COLO668 (cell line): ENCODE measurements around the gene SBK1.
A peak's percentile ranks its signal among the peaks of the same experiment; 100 is the strongest.

Source experiments
- DNase-seq: peaks from one replicate; lab custom pipeline; 2025; ENCODE audit not compliant: unreplicated experiment; lab: John Stamatoyannopoulos, UW

SBK1 gene

GRCh38 chr16:28303132-28303531, 10.8 kb downstream of the SBK1 start:
- DNase-seq, result no peak

DNA sequence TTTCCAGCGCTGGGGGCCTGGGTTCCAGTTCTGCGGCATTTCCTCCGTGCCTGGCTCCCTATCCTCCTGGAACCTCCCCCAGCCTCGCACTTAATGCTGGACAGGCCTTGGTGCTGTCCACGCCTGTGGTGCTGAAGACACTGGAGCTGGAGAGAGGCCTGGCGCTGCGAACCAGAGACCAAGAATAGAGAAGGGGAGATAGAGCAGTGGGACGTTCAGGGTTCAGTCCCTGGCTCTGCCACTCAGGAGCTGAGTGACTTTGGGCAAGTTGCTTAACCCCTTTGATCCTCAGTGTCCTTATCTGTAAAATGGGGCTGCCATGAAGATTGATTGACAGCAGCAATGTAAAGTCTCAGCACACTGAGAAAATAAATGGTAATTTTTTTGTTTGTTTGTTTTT, 11.9 kb downstream of the SBK1 start:
- DNase-seq, result no peak

GRCh38 chr16:28307936-28308335, 15.6 kb downstream of the SBK1 start:
- no peak for DNase-seq

DNA sequence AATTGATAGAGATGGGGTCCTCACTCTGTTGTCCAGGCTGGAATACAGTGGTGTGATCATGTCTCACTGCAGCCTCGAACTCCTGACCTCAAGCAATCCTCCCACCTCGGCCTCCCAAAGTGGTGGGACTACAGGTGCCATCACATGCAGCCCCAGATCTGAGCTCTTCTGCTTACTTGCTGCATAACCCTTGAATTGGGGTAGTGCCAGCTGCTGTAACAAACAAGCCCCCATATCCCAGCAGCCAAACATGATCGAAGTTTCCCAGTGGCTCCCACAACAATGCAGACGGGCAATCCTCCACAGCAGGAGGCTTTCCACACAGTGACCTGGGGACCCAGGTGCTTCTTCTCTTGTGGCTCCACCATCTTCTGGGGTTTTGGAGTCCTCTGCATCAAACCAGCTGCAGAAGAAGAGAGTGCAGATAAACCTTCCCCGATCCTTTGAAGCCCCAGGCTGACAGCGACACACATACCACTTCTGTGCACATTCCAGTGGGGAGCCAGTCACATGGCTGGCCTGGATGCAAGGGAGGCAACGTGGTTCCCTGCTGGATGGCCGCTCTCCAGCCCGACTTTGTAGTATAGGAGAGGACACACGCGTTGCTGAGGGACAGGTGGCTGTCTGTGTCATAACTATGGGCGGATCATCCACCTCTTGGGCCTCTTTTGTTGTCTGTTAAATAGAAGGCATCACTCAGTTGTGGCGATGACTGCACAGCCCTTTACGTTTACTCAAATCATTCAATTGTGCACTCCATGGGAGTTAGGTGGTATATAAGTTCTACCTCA, 16.7 kb downstream of the SBK1 start:
- DNase-seq, result peak; percentile 6

- DNase-seq, result no peak
These were observed 17.5 kb downstream of the SBK1 start for GRCh38 chr16:28309811-28310311.

- no peak for DNase-seq
These were observed 18.5 kb downstream of the SBK1 start for GRCh38 chr16:28310796-28311195.

- no peak for DNase-seq
These were observed 19.1 kb downstream of the SBK1 start for GRCh38 chr16:28311413-28311812.

- DNase-seq, result no peak
These were observed 19.6 kb downstream of the SBK1 start for GRCh38 chr16:28311913-28312312.

DNA sequence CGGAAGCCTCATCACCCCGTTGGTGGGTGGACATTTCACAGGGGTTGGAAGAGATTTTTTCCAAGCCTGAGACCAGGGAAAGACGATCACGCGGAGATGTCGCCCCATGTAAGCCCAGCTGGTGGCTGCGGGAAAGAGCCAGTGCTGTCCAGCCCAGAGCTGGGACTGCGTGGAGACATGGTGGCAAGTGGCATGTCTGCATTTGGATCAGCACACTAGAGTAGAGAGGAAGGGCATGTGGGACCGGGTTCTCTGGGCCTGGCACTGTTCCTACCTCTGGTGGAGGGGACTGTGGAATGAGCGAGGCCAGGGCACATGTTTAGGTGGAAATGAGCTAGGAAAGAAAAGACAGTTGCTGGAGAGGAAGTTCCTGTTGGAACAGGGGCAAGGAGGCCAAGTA, 20.0 kb downstream of the SBK1 start:
- no peak for DNase-seq

DNA sequence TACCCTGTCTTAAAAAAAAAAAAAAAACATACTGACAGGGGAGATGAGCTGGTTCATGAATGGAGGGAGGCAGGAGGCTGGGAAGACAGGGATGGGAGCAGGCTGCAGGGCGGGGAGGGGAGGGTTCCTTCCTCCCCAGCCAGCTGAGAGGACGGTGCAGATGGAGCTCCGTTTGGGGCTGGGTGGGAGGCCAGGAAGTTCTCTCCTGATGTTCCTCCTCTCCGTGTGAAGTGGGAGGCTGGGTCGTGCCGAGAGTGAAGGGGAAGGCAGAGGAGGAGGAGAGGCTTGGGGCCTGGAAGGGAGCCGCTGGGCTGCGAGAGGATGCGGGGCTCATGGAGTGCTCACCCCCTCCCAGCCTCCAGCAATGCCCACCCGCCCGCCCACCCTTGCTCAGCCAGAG, 21.3 kb downstream of the SBK1 start:
- no peak for DNase-seq

DNA sequence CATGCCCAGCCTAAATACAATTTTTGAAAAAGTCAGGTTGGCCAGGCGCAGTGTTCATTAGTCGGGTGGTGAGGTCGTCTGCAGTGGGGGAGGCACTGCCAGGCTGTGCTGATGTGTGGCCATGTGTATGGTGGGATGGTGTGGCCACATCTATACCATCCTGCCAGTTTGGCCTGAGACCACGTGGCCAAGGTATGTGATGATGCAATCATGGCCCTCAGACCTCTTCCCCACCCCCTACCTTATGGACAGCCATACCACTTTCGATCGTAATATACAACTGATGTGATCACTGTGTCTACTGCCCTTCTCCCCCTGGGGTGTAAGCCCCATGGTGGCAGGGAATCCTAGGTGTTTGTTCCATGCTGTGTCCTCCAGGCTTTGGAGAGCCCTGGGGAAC, 23.7 kb downstream of the SBK1 start:
- DNase-seq, result no peak

- DNase-seq, result peak; percentile 34
These were observed 24.9 kb downstream of the SBK1 start for GRCh38 chr16:28317040-28317880.

GRCh38 chr16:28318042-28318744, 25.9 kb downstream of the SBK1 start:
- DNase-seq, result no peak

DNA sequence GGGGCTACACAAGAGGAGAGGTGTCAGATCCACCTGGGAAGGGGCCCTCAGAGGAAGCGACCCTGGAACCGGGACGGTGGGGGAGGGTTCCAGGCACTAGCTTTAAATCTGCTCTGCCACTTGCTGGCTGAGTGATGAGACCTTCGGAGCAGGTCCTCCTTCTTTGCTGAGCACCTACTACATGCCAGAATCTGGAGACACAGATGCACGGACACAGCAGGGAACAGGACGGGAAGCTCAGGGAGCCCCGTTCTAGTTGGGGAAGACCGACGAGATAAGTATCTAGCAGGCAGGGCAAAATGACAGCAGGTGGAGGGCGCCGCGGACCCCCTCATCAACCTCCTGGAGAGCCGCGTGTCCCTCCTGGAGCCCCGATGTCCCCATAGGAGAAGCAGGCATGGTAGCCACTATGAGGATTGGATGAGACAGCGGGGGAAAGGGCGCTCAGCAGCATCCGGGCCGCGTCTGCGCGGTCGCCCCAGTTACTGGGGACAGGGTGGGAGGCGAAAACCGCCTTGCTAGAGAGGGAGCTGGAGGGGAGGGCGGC, 27.2 kb downstream of the SBK1 start:
- DNase-seq, result no peak

DNA sequence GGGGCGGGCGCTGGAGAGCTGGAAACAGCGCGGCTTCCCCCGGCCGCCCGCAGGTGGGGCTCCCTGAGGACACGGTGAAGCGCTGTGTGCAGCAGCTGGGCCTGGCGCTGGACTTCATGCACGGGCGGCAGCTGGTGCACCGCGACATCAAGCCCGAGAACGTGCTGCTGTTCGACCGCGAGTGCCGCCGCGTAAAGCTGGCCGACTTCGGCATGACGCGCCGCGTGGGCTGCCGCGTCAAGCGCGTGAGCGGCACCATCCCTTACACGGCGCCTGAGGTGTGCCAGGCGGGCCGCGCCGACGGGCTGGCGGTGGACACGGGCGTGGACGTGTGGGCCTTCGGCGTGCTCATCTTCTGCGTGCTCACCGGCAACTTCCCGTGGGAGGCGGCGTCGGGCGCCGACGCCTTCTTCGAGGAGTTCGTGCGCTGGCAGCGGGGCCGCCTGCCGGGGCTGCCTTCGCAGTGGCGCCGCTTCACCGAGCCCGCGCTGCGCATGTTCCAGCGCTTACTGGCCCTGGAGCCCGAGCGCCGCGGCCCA, 27.8 kb downstream of the SBK1 start:
- DNase-seq, result no peak

- DNase-seq, result no peak
These were observed 28.4 kb downstream of the SBK1 start for GRCh38 chr16:28320741-28321140.

DNA sequence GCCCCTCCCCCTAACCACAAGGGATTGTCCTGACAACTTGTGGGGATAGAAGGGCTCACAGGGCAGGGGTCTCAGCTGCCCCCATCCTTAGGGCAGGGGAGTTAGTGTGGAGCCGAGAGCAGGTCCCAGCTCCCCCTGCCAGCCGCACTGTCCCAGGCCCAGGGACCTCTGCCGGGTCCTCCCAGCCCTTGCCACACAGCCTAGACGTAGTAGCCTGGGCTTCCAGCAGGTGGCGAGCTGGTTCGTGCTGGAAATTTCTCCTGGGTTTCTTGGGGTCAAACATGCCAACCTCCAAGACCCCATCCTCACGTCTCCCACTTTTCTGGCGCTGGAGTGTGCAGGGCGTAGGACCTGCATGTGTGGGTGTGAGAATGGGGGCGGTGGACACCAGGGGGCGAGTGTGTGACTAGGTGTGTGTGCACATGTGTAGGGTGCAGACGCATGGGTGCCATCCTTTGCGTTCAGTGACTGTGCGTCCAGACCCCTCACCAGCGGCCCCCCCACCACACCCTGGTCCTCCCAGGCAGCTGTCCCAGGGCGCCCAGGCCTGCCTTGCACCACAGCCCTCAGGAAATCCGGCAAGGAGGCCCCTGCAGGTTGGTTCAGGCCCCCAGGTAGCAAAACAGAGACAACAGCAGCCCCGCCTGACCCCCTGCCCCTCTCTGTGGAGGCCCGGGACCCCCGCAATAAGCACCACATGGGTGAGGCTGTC, 29.5 kb downstream of the SBK1 start:
- DNase-seq, result peak; percentile 4

DNA sequence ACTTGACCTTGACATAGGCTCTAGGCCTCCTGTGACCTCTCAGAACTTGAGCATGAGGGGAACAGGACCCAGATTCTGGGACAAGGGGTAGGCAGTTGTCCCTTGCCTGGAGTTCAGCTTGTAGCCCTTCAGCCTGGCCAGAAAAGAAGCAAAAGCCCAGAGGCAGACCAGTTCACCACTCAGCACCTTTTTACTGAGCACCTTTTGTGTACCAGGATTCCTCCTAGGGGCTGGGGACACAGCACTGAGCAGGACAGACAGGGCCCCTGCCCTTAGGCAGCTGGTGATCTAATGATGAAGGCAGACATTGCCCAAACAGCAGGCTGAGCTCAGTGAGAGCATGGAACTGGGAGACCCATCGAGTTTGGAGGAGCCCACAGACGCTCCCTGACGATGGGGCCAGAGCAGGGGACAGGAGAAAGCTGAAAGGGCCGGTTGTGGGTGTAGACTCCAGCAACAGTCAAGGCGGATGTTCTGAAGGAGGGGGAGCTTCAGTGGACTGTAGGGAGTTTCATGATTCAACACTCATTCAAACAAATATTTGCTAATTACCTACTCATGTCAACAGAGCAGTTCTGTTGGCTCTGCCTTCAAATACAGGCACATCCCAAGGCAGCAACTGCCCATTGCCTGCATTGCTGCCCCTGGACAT, 32.0 kb downstream of the SBK1 start:
- DNase-seq, result peak; percentile 33

GRCh38 chr16:28324887-28325279, 32.6 kb downstream of the SBK1 start:
- DNase-seq, result no peak
